ENCODE measurements around the gene LCNL1.

The LCNL1 gene

GRCh38 chr9:136943291-136944211, 39.2 kb upstream of the LCNL1 start:
- peak; percentile 34 to 45 for DNase-seq (ENCODE audit: low read depth in 2 of 2)
- no peak for TF ChIP-seq CTCF (IDR thresholded peaks at IDR 0.05; ENCODE audit: low read depth, low read length)

DNA sequence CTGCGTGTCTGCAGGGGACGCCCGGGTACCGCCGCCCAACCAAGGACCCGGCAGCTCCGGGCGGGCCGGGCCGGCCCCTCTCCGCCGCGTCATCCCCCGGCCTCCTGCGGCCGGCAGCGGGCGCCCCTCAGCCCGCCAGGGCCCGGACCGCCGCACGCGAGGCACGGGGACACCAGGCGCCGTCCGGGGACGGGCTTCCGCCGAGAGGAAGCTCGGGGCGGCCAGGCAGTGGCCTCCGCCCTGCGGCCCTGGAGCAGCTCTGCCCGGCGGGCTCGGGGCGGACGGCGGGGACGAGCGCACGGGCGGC, 38.6 kb upstream of the LCNL1 start:
- peak overlapping the region; percentile 84 to 85 for H3K4me3 ChIP-seq (replicated peaks in 1 of 2; ENCODE audit: low read depth in 2 of 2, low read length in 2 of 2)
- TF ChIP-seq CTCF (IDR thresholded peaks at IDR 0.05; ENCODE audit: low read depth, low read length) = no peak
- DNase-seq (ENCODE audit: low read depth in 2 of 2) = peak; percentile 47 to 66

More at GRCh38 chr9:136943291-136944211, 39.2 kb upstream of the LCNL1 start:
- H3K4me3 ChIP-seq (replicated peaks in 1 of 2; ENCODE audit: low read depth in 2 of 2, low read length in 2 of 2) = peak overlapping the region; percentile 84 to 85

GRCh38 chr9:136944519-136945332, 38.1 kb upstream of the LCNL1 start, which contains the start of the genes C8G and FBXW5:
Gene C8G (plus strand): TSS chr9:136945243. CDS start chr9:136945321, 78 bp downstream.
Gene FBXW5 (minus strand): TSS chr9:136944738. CDS start chr9:136944083, 655 bp downstream.
- H3K4me3 ChIP-seq (replicated peaks in 1 of 2; ENCODE audit: low read depth in 2 of 2, low read length in 2 of 2) = peak within 1 kb of the TSS; percentile 84 to 85
- TF ChIP-seq CTCF (IDR thresholded peaks at IDR 0.05; ENCODE audit: low read depth, low read length) = peak; percentile 71
- DNase-seq (ENCODE audit: low read depth in 2 of 2) = peak; percentile 90 to 95

DNA sequence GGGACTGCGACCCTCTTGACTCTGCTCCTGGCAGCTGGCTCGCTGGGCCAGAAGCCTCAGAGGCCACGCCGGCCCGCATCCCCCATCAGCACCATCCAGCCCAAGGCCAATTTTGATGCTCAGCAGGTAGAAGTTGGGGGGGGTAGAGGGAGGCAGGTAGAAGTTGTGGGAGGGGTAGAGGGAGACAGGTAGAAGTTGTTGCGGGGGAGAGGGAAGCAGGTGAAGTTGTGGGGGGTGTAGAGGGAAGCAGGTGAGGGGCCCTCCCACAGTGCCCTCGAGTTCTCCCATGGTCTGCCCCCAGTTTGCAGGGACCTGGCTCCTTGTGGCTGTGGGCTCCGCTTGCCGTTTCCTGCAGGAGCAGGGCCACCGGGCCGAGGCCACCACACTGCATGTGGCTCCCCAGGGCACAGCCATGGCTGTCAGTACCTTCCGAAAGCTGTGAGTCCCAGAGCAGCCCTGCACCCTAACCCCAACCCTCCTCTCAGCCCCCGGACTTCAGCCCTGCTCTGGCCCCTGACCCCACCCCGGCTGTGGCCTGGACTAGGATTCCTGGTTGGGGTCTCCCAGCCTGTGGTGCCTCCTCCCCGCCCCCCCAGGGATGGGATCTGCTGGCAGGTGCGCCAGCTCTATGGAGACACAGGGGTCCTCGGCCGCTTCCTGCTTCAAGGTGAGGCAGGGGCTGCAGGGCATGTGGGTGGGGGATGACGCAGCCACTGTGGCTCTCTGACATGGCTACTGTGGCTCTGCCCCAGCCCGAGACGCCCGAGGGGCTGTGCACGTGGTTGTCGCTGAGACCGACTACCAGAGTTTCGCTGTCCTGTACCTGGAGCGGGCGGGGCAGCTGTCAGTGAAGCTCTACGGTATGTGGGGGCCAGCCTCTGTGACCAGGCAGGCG, 37.2 kb upstream of the LCNL1 start:
- DNase-seq (ENCODE audit: low read depth in 2 of 2) = no peak
- H3K4me3 ChIP-seq (replicated peaks in 1 of 2; ENCODE audit: low read depth in 2 of 2, low read length in 2 of 2) = no peak overlapping the region
- TF ChIP-seq CTCF (IDR thresholded peaks at IDR 0.05; ENCODE audit: low read depth, low read length) = no peak

DNA sequence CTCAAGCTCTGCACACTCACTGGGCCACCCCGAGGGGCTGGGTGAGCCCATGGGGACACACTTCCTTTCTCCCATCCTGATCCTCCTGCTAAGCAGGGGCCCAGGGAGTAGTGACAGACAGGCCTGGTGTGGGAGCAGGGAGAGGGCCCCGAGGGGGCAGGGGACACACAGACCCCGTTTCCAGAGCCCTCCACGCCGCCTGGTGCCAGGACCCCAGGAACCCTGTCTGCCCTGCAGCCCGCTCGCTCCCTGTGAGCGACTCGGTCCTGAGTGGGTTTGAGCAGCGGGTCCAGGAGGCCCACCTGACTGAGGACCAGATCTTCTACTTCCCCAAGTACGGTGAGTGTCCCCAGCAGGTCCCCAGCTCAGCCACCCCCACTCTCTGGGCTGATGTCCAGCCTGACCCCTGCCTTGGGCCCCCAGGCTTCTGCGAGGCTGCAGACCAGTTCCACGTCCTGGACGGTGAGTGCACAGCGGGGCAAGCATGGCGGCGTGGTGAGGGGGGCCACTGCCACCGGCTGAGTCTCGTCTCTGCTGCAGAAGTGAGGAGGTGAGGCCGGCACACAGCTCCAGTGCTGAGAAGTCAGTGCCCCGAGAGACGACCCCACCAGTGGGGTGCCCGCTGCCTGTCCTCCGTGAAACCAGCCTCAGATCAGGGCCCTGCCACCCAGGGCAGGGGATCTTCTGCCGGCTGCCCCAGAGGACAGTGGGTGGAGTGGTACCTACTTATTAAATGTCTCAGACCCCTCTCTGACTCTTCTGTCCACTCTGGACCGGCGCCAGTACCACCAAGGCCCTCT, 36.4 kb upstream of the LCNL1 start:
- DNase-seq (ENCODE audit: low read depth in 2 of 2) = no peak

More for the DNA sequence above, 36.4 kb upstream of the LCNL1 start:
- TF ChIP-seq CTCF (IDR thresholded peaks at IDR 0.05; ENCODE audit: low read depth, low read length) = no peak
- H3K4me3 ChIP-seq (replicated peaks in 1 of 2; ENCODE audit: low read depth in 2 of 2, low read length in 2 of 2) = no peak overlapping the region
